GM19397 (cell line): ENCODE data around the gene FRMD1.

Experiments
- ATAC-seq: cut with Tn5 transposase; IDR thresholded peaks from one replicate; pipeline ENCODE4 v1.9.1; 2021; ENCODE audit warnings: mild to moderate bottlenecking, moderate library complexity; ENCODE audit not compliant: unreplicated experiment

Gene FRMD1

DNA sequence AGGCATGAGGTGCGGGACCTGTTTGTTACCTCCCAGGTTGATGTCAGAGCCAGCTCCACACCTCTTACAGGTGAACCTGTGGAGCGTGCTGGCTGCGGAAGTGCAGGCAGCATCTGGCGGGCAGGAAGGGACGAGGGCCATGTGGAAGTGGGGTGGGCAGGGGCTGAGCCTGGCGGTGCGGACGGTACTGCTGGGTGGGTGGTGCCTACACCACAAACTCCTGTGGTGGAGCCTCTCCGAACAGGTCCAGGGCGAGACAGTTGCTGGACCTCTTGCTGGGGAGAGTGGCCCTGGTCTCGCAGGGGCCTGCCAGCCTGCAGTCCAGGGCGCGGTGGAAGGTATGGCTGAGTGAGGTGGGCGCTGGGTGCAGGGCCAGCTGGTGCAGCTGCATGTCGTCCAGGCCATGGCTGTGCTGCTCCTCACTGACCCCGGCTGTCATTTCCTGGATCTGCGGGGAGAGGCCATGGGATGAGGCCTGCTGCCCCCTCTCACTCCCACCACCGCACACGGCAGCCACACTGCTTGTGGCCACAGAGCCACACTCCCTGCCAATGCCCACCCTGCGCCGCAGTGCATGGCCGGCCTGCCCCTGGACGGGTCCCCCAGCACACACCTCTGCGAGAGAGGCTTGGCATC is 22.0 kb downstream of the FRMD1 start:
- ATAC-seq = no peak

DNA sequence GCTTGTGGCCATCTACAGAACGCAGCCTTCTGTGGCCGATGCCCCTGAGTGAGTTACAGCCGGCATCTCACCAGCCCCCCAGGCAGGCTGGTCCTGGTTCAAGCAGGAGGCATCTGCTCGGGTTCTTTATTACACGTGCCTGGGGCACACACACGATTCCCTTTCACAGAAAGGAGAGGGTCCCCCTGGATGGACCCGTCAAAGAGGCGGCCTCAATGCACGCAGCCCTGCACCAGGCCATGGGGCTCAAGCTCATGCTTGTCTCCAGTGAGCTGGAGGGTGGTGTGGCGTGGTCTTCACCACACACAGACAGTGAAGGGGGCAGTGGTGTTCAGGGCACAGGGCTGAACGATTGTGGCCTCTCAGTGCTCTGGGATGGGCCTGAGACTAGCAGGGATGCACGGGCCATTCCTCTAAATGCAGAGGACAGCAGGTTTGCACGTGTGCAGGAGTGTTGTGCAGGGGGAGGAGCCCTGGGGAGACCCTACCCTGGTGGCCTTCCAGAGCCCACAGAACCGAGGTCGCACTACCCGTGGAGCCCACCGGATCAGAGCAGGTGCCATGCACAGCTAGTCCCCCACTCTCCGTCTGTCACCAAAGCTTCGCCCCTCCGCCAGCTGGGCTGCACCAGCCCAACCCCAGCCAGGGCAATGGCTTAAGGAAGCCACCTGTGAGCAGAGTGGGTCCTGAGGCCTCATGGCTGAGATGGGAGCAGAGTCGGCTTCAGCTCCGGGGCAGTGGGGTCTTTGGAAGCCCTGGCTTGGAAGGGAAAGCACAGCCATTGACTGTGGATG is 23.1 kb downstream of the FRMD1 start:
- ATAC-seq = no peak

DNA sequence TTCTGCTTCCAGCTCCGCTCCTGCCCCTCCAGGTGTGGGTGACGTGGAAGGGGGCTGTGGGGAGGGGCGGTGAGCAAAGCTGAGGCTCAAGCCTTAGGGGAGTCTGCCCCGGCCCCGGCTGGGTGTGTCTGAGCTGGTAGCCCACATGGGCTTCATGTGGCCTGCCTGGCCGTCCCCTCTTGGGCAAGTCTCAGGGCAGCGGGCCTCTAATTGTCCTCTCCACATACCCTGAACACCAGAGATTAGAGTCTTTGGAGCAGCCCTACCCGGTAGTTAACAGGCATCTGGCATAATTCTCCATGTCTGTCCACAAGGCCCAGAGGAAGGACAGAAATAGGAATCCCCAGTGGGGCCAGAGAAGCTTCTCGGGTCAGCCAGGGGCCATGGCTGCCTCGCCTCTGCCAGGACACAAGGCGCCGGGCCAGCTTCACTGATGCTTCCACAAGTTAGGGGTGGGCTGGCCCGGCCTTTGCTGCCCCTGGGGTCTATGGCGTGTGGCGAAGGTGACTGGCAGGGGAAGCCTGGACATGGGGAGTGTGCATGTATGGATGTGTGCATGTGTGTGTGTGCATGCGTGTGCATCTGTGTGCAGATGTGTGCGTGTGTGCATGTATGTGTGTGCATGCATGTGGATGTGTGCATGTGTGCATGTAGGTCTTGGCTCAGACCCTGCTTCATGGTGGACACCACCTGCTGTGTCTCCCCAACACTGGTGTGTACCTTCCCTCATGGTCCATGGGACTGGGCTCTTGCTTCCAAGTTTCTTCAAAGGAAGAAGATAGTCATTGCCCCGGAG is 24.0 kb downstream of the FRMD1 start:
- no peak for ATAC-seq

DNA sequence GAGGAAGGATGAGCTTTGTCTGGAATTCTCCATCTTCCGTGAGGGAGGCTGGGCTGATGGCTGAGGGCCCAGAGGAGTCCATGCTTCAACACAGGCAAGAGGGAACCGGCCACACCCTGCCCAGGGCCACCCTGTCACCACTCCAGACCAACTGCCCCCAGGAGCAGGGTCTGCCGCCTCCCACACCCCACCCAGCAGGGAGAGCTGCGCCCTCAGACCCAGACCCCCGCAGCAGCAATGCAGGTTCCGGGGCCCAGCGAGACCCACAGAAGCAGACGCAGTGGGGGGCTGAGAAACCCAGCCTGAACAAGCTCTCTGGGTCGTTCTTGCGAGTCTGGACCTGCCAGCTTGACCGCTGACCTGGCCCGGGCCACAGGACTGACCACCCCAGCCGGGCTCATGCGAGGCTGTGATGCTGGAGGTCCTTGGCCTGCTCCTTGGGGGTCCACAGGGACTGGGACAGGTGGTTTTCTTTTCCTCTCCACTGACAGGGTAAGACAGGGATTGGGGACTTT is 25.0 kb downstream of the FRMD1 start:
- no peak for ATAC-seq

DNA sequence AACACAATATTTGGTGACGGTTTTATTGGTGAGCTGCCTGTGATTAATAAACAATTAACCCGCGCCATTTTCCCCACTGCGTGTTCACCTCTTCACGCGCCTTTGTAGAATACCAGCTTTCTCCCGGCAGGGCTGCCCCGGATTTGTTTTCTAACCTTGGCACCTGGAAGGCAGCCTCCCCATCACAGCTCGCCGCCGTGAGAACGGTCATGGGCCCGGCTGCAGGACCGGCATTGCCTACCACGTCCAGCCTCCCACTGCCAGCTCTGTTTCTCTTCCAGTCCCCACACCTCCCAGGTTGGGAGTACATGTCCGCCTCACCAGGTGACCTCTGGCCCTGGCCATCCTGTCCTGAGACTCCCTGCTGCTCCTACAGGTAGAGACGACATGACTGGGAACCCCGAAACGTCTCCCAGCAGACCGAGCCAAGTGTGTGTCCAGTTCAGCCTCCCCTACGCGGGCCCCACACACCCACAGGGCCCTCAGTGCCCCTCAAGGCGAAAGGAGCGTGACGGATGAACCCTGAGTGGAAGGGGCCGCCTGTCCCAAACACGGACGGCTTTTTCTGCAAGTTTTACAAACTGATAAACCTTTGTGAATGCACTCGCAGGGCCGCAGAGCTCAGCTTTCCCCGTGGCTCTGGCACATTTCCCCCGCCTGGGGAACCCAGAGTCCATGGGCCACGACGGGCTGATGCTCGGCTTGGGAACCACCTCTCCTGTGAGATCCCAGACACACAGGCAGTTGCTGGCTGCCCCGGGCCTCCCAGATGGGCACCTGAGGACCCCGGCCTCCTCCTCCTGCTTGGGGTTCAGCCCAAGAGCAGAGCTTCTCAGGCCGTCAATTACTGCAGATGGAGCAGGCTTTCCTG is 25.7 kb downstream of the FRMD1 start:
- ATAC-seq = no peak

DNA sequence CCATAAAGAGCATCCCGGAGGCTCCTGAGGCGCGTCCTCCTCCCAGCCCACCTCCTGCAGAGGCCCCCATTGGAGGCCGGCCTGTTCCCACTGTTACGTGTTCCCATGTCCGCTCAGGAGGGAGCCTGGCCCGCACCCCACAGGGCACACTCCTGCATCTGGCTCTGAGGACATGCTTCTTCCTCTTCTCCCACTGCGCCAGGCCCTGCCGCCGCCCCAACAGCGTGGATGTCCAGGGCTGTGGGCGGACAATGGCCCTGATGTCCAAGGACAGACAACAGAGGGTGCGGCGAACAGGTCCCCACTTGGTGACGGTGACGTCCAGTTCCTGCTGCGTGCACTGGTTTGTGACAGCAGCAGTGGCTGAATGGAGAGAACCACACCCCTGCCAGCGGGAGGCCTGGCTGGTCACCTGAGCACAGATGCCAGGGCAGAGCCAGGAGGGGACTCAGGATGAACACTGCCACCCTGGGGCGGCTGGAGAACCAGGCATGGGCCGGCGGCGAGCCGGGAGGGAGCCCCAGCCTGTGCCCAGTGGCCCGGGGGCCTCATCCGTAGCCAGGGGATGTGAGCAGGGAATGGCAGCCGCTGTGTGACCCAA is 26.6 kb downstream of the FRMD1 start:
- ATAC-seq = no peak

DNA sequence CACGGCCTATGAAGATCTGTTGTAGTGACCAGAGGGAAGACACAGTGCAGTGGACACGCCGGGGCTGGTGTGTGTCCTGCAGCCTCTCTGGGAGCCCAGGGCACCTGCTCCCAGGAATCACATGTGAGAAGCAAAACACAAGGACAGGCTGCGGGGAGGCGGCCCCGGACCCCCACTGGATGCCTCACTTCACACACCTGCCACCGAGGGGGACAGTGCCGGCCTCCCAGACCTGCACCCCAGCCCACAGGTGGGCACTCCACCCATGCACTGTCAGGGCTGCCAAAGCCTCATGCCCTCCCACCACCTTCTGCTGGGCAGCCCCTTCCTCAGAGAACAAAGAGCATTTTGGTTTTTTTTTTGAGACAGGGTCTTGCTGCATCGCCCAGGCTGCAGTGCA is 27.4 kb downstream of the FRMD1 start:
- ATAC-seq = no peak

DNA sequence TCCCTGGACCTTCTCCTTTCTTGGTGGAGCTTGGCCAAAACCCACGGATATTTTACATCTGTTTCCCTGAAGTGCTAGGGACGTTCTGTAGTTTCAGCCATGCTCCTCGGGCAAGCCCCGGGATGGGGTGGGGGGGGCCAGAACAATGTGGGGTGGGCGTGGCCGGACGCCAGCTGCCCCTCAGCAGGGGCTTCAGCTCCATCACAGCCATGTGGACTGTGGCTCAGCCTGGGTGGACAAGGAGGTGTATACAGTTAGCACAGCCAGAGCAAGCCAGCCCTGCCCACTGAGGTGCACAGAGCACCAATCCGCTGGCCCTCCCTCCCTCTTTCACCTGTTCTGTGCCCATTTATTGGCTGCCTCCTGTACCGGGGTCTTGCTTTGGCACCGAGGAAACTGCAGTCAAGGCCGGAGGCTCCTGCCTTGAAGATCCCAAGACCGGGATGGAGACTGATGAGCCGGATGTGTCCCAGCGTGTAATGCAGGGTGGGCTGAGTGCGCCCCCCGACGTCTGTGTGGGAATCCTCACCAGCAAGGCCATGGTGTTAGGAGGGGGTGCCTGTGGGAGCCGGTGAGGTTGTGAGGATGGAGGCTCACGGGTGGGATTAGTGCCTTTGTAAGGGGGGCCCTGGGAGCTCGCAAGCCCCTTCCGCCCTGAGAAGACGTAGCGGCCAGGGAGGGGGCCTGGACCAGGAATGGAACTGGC is 28.0 kb downstream of the FRMD1 start:
- ATAC-seq = no peak

DNA sequence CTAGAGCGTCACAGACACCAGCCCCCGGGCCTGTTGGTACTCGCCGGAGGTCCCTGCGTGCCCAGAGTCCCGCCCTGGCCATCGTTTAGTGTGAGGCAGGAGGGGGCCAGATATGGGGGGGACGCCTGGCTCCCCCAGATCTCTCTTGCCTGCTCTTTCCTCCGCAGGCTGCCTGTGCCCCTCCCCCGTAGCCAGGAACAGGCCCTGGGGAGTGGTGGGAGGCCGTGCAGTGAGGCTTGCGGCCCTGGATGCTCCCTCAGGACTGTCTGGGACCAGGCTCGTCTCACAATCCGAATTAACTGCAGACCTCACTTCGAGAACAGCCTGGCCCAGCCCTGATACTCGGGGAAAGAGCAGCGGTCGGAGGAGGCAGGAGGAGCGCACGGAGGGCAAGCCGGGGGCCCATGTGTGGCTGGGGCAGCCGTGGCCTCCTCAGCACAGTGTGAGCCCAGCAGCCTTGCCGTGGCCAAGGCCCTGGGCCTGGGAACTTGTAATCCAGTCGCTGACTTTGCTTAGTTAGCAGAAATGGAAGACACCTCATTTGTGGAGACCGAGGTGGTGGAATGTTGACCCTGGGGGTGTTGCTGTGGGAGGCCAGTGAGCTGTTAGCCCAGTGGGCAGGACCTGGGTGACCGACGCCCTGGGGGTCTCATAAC is 28.7 kb downstream of the FRMD1 start:
- no peak for ATAC-seq

DNA sequence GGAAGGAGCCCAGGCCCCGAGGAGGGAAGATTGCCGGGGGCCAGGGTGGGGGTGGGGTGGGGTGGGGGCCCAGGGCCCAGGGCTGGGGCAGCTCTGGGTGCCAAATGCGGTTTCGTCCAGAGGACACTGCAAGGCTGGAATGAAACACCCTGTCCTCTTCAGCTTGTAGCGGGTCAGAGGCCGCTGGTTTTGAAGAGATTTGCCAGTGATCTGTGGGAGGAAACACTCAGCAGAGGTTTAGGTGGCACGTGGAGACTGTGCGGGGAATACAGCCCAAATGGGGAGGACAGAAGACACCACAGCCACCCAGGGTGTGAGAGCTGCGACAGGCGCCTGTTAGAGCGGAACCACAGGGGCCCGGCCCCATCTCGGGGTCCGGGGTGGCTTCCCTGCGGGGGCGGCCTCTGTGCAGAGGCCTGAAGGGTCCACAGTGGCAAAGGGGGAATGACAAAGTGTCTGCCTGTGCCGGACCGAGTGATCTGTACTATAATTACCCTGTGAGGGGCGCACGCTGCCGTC is 29.2 kb downstream of the FRMD1 start:
- no peak for ATAC-seq

DNA sequence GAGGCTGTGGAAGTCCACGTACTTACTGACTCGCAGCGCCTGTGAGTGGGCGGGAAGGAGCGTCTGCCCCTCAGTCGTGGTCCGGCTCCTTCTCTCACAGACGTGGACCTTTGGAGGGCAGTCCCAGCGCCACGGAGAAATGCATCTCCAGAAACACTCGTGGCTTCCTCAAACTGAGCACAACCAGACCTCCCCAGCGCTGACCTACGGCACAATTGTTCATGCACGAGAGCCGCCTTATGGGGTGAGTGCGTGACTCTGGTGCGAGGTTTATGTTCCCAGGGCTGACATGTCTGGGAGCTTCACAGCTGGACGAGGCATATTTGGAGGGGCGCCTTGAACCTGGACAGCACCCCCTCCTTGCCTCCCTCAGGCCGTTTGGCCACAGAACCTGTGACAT is 29.7 kb downstream of the FRMD1 start:
- no peak for ATAC-seq

DNA sequence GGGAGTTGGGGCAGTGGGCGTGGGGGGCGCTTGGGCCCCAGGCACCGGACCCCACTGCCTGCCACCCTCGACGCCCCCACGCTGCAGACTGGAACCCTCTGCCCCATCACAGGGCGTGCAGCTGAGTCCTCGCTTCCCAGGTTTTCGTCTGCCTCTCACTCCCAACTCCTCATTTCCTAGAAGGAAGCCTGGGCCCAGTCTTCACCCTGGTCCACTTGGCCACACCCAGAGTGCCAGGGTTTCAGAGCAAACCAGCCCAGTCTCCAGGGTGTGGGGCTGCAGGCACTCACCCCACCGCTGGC is 30.3 kb downstream of the FRMD1 start:
- no peak for ATAC-seq

DNA sequence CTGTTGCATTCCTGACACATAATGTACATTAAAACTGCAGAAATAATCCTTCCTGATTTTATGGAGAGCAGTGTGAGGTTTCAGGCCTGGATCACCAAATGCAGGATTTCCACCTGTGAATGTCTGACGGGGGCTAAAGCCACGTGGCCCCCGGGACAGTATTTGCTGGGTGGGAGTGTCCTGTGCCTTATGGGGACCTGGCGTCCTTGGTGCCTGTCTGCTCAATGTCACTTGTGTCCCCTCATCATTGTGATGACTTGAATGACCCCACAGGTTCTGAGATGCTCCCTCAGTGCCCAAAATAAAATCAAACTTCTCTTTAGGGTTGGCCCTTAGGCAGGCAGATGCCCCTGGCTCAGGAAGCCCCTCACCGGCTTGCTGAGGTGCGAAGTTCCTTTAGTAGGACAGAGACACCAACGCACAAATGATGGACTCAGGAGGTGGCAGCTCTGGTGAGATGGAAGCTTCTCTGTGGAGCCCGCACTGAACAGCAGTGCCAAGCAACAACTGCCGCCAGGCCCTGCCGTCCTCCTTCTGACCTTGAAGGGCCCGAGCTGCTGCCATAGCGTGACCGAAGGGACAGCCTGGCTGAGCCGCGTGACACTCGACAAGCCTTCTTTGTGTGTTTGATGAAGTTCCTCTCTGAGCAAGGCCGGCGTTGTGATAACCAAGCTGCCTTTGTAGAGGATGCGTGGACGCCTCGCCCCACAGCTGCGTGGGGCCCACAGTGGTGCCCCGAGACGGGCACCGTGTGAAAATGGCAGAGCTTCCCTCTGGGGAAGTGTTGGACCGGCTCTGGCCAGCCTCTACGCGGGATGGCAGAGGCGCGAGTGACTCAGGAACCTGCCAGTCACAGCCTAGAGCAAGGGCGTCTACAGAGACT is 30.9 kb downstream of the FRMD1 start:
- ATAC-seq = no peak

DNA sequence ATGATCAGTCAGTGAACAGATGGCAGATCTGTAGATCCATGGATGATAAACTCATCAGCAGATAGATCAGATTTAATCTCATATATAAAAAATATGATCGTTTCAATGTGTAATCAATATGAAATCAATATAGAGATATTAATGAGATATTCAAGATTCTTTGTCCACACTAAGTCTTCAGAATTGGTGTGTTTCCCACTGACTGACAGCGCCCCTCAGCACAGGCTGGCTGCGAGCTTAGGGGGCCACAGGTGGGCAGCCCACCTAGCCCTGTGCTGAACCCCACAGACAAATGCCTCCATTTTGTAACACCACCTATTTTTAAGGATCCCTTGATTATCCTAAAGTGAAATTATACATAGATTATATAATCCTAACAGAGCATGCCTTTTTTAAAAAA is 32.3 kb downstream of the FRMD1 start:
- ATAC-seq = no peak

DNA sequence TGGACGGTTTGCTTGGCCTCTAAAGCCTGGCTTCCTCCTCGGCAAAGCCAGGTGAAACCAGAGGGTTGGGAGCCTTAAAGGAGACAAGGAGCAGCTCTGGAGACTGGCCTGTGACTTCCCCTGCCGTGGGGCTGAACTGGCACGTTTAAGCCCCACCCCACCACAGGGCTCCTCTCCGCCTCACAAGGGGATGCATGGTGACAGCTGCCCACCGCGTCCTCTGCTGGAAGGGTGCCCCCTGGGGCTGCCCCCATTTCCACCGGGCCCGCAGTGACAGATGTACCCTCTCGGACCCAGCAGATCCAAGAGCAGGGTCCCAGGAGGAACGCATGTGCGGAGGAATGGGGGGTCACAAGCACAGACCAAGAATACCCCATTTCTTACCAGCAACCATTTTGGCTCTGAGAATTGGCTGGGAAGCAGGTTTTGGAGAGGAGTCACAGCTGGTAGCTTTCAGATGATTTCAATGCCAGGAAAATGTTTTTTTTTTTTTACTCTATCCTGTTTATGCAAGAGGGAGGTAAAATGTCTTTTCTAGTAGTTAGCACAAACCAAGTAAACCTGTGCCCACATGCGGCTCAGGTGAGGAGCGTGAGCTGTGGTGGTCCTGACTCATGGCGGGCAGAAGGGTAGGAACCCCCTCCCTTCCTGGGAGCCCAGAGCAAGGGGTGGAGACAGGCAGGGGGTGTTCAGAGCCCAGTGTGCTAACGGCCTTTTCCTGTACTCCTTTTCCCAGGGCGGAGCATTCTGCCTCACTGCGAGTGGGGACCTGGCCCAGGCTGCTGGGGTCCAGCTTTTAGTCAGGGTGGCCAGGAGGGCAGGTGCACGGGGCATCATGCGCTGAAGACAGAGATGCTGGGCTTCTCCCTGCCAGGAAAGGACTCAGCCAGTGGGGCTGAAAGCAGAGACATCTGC is 33.0 kb downstream of the FRMD1 start:
- no peak for ATAC-seq

DNA sequence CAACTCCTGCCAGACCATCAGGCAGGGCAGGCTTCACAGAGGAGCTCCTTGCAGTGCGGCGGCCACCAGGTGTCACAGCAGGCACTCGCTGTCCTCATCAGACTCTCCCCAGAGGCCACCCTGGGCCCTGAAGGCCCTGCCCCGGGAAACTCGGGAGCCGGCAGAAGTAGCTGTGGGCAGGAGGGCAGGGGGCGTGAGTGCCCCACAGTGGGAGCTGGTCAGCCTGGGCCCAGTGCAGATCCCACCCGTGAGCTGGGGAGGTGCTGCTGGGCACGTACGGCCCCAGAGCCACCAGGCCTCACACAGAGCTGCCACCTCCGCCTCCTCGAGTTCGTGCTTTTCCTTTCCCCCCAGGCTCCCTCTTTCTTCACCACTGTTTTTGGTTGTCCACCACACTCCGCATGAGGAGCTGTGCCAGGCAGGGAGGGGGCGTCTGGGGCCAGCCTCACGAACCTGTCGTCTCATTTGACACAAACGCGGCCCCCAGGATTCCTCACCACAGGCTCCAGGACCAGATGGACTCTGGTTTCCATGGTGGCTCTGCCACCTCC is 33.8 kb downstream of the FRMD1 start:
- no peak for ATAC-seq
